ENCODE measurements around the gene HECTD1.
"Not testable (repeated sequence)": the region's sequence is repeated elsewhere in the genome, so short reads cannot be mapped to it uniquely, and the experiment has no call there.

The HECTD1 gene

GRCh38 chr14:31239741-31240140 is 32.1 kb upstream of the HECTD1 start:
- H3K4me3 ChIP-seq (ENCODE audit: insufficient read depth in 1 of 2, low read depth in 1 of 2, low read length in 2 of 2), result no peak overlapping the region
- no peak for DNase-seq
- H2AFZ ChIP-seq (ENCODE audit: low read depth, low read length), result no peak overlapping the region
- H3K23ac ChIP-seq (ENCODE audit: low read length in 2 of 2), result no peak overlapping the region
- no peaks in the 10 kb centered on the region for H3K9me3 ChIP-seq (ENCODE audit: control insufficient read depth, low read length)
- H3K27ac ChIP-seq (ENCODE audit: low read length, poor library complexity, severe bottlenecking), result no peak overlapping the region
- no peak overlapping the region for H3K18ac ChIP-seq (ENCODE audit: low read depth in 1 of 2, low read length in 2 of 2)
- no peak overlapping the region for H2BK15ac ChIP-seq (ENCODE audit: low read depth, poor library complexity, severe bottlenecking)
- no peak overlapping the region for H3K4ac ChIP-seq (ENCODE audit: low read depth in 1 of 2, low read length in 2 of 2)
- H3K9ac ChIP-seq (ENCODE audit: low read length), result no peak overlapping the region
- H3K79me1 ChIP-seq (replicated peaks; ENCODE audit: low read length, poor library complexity, severe bottlenecking), result no peaks in the 10 kb centered on the region
- H3K4me1 ChIP-seq (ENCODE audit: control insufficient read depth, insufficient read depth, low read depth, low read length), result no peaks in the 10 kb centered on the region
- H3K14ac ChIP-seq (ENCODE audit: low read length in 2 of 2), result no peak overlapping the region
- no peak overlapping the region for H2BK5ac ChIP-seq (ENCODE audit: low read depth, low read length, poor library complexity, severe bottlenecking)
- H2BK12ac ChIP-seq (ENCODE audit: low read length in 2 of 2), result no peak overlapping the region
- no peak overlapping the region for H4K91ac ChIP-seq (ENCODE audit: low read length)
- WGBS, result 96% methylated on average over 6 of the region's 6 CpGs
- no peak overlapping the region for H4K8ac ChIP-seq (ENCODE audit: low read length)
- H2BK120ac ChIP-seq (ENCODE audit: low read depth, low read length), result no peak overlapping the region
- H2AK5ac ChIP-seq (ENCODE audit: low read length, severe bottlenecking), result no peak overlapping the region
- H3K36me3 ChIP-seq (ENCODE audit: control insufficient read depth in 1 of 2, insufficient read depth in 2 of 2, low read depth in 1 of 2, low read length in 2 of 2), result no peaks in the 10 kb centered on the region
- no peak overlapping the region for H3K4me2 ChIP-seq (ENCODE audit: low read length, poor library complexity, severe bottlenecking)
- no peaks in the 10 kb centered on the region for H3K27me3 ChIP-seq (ENCODE audit: control insufficient read depth in 1 of 2, insufficient read depth in 1 of 2, low read length in 2 of 2)

GRCh38 chr14:31235462-31235861 is 27.9 kb upstream of the HECTD1 start:
- Histone ChIP-seq H2BK15ac (ENCODE audit: low read depth, poor library complexity, severe bottlenecking) (no peak overlapping the region), H3K14ac (ENCODE audit: low read length in 2 of 2) (no peak overlapping the region), H2BK120ac (ENCODE audit: low read depth, low read length) (no peak overlapping the region), H3K27ac (ENCODE audit: low read length, poor library complexity, severe bottlenecking) (no peak overlapping the region), H3K4me2 (ENCODE audit: low read length, poor library complexity, severe bottlenecking) (no peak overlapping the region), H2AFZ (ENCODE audit: low read depth, low read length) (no peak overlapping the region), H2AK5ac (ENCODE audit: low read length, severe bottlenecking) (no peak overlapping the region), H3K4me1 (ENCODE audit: control insufficient read depth, insufficient read depth, low read depth, low read length) (no peaks in the 10 kb centered on the region), H3K4ac (ENCODE audit: low read depth in 1 of 2, low read length in 2 of 2) (no peak overlapping the region), H3K36me3 (ENCODE audit: control insufficient read depth in 1 of 2, insufficient read depth in 2 of 2, low read depth in 1 of 2, low read length in 2 of 2) (no peaks in the 10 kb centered on the region), H3K9ac (ENCODE audit: low read length) (no peak overlapping the region), H3K79me1 (replicated peaks; ENCODE audit: low read length, poor library complexity, severe bottlenecking) (no peaks in the 10 kb centered on the region), H3K18ac (ENCODE audit: low read depth in 1 of 2, low read length in 2 of 2) (no peak overlapping the region), H4K8ac (ENCODE audit: low read length) (no peak overlapping the region), H3K23ac (ENCODE audit: low read length in 2 of 2) (no peak overlapping the region), H3K27me3 (ENCODE audit: control insufficient read depth in 1 of 2, insufficient read depth in 1 of 2, low read length in 2 of 2) (no peaks in the 10 kb centered on the region), H2BK12ac (ENCODE audit: low read length in 2 of 2) (no peak overlapping the region), H3K9me3 (ENCODE audit: control insufficient read depth, low read length) (no peaks in the 10 kb centered on the region), H2BK5ac (ENCODE audit: low read depth, low read length, poor library complexity, severe bottlenecking) (no peak overlapping the region), H3K4me3 (ENCODE audit: insufficient read depth in 1 of 2, low read depth in 1 of 2, low read length in 2 of 2) (no peak overlapping the region), H4K91ac (ENCODE audit: low read length) (no peak overlapping the region)
- WGBS, result 100% methylated on average over 1 of the region's 3 CpGs
- no peak for DNase-seq

GRCh38 chr14:31232081-31232480 is 24.5 kb upstream of the HECTD1 start:
- H4K8ac ChIP-seq (ENCODE audit: low read length), result no peak overlapping the region
- no peak overlapping the region for H3K18ac ChIP-seq (ENCODE audit: low read depth in 1 of 2, low read length in 2 of 2)
- no peak overlapping the region for H2AK5ac ChIP-seq (ENCODE audit: low read length, severe bottlenecking)
- H3K36me3 ChIP-seq (ENCODE audit: control insufficient read depth in 1 of 2, insufficient read depth in 2 of 2, low read depth in 1 of 2, low read length in 2 of 2), result no peaks in the 10 kb centered on the region
- H2AFZ ChIP-seq (ENCODE audit: low read depth, low read length), result no peak overlapping the region
- no peak overlapping the region for H3K23ac ChIP-seq (ENCODE audit: low read length in 2 of 2)
- peak overlapping the region; percentile 7 for H2BK15ac ChIP-seq (ENCODE audit: low read depth, poor library complexity, severe bottlenecking)
- H2BK120ac ChIP-seq (ENCODE audit: low read depth, low read length), result no peak overlapping the region
- 95% methylated on average over 2 of the region's 3 CpGs for WGBS
- H3K27me3 ChIP-seq (ENCODE audit: control insufficient read depth in 1 of 2, insufficient read depth in 1 of 2, low read length in 2 of 2), result no peaks in the 10 kb centered on the region
- no peak overlapping the region for H3K4me3 ChIP-seq (ENCODE audit: insufficient read depth in 1 of 2, low read depth in 1 of 2, low read length in 2 of 2)
- no peaks in the 10 kb centered on the region for H3K9me3 ChIP-seq (ENCODE audit: control insufficient read depth, low read length)
- no peak overlapping the region for H2BK12ac ChIP-seq (ENCODE audit: low read length in 2 of 2)
- no peak overlapping the region for H3K4me2 ChIP-seq (ENCODE audit: low read length, poor library complexity, severe bottlenecking)
- no peak overlapping the region for H2BK5ac ChIP-seq (ENCODE audit: low read depth, low read length, poor library complexity, severe bottlenecking)
- H3K14ac ChIP-seq (ENCODE audit: low read length in 2 of 2), result no peak overlapping the region
- DNase-seq, result no peak
- no peaks in the 10 kb centered on the region for H3K79me1 ChIP-seq (replicated peaks; ENCODE audit: low read length, poor library complexity, severe bottlenecking)
- H3K4ac ChIP-seq (ENCODE audit: low read depth in 1 of 2, low read length in 2 of 2), result no peak overlapping the region
- H4K91ac ChIP-seq (ENCODE audit: low read length), result no peak overlapping the region
- no peak overlapping the region for H3K9ac ChIP-seq (ENCODE audit: low read length)
- H3K4me1 ChIP-seq (ENCODE audit: control insufficient read depth, insufficient read depth, low read depth, low read length), result no peaks in the 10 kb centered on the region
- no peak overlapping the region for H3K27ac ChIP-seq (ENCODE audit: low read length, poor library complexity, severe bottlenecking)

GRCh38 chr14:31231272-31231671 is 23.7 kb upstream of the HECTD1 start:
- H3K27ac ChIP-seq (ENCODE audit: low read length, poor library complexity, severe bottlenecking); H3K79me1 ChIP-seq (replicated peaks; ENCODE audit: low read length, poor library complexity, severe bottlenecking); H3K4ac ChIP-seq (ENCODE audit: low read depth in 1 of 2, low read length in 2 of 2); H3K9me3 ChIP-seq (ENCODE audit: control insufficient read depth, low read length); H3K18ac ChIP-seq (ENCODE audit: low read depth in 1 of 2, low read length in 2 of 2); H3K14ac ChIP-seq (ENCODE audit: low read length in 2 of 2); H3K4me2 ChIP-seq (ENCODE audit: low read length, poor library complexity, severe bottlenecking); H3K23ac ChIP-seq (ENCODE audit: low read length in 2 of 2); DNase-seq; H2AK5ac ChIP-seq (ENCODE audit: low read length, severe bottlenecking); H3K4me3 ChIP-seq (ENCODE audit: insufficient read depth in 1 of 2, low read depth in 1 of 2, low read length in 2 of 2); H2BK12ac ChIP-seq (ENCODE audit: low read length in 2 of 2); H3K4me1 ChIP-seq (ENCODE audit: control insufficient read depth, insufficient read depth, low read depth, low read length); H3K27me3 ChIP-seq (ENCODE audit: control insufficient read depth in 1 of 2, insufficient read depth in 1 of 2, low read length in 2 of 2); H4K91ac ChIP-seq (ENCODE audit: low read length); H3K9ac ChIP-seq (ENCODE audit: low read length); H2BK15ac ChIP-seq (ENCODE audit: low read depth, poor library complexity, severe bottlenecking); H2AFZ ChIP-seq (ENCODE audit: low read depth, low read length); H2BK5ac ChIP-seq (ENCODE audit: low read depth, low read length, poor library complexity, severe bottlenecking); H4K8ac ChIP-seq (ENCODE audit: low read length); H2BK120ac ChIP-seq (ENCODE audit: low read depth, low read length); H3K36me3 ChIP-seq (ENCODE audit: control insufficient read depth in 1 of 2, insufficient read depth in 2 of 2, low read depth in 1 of 2, low read length in 2 of 2): not testable (repeated sequence)
- WGBS, result 94% methylated on average over 2 of the region's 2 CpGs

All from mesenchymal stem cell (in vitro differentiated cells and primary cell).